Naive thymus-derived CD8-positive, alpha-beta T cell (primary cell): ENCODE data around the gene ZNF654. TPM values are rescaled to one million over a fixed set of nuclear protein-coding genes. Genes with fewer than 3 reads are reported as not detected.

ENCODE experiments used
- ATAC-seq, 2 donors: fragments of 150-1000 bp; cut with Tn5 transposase in 1 of 2; sonication (Bioruptor Pico), chemical (Tn5 transposase) in 1 of 2; 1 replicate in 1 of 2; 2 replicates in 1 of 2; pipeline ENCODE4 v1.10.0; 2021; ENCODE audit warnings: mild to moderate bottlenecking in 2 of 2, moderate library complexity in 2 of 2
- POLR2A ChIA-PET: fragments of 350-600 bp; sonication (Branson Sonifier 250); formaldehyde crosslinking; loops from one replicate; lab custom pipeline; 2021; ENCODE audit warnings: antibody characterized with exemption; lab: Charles Lee
- DNase-seq, 10 donors: peaks; one replicate each; pipeline versions ENCODE4 v3.0.0 to v3.0.0-alpha.2; 2020 to 2022
- H3K27ac Mint-ChIP-seq, 10 donors: one replicate each; pipeline ENCODE4 v1.8.0; 2020 to 2022; ENCODE audit warnings: mild to moderate bottlenecking in 10 of 10, mixed read lengths in 10 of 10, moderate library complexity in 4 of 10, inconsistent platforms in 1 of 10
- H3K27me3 Mint-ChIP-seq, 5 donors: one replicate each; pipeline ENCODE4 v1.8.0; 2021 to 2022; ENCODE audit warnings: mixed read lengths in 5 of 5
- H3K36me3 Mint-ChIP-seq, 3 donors: one replicate each; pipeline ENCODE4 v1.8.0; 2020 to 2022; ENCODE audit warnings: mixed read lengths in 3 of 3, mild to moderate bottlenecking in 2 of 3, inconsistent platforms in 1 of 3
- H3K4me1 Mint-ChIP-seq, 4 donors: one replicate each; pipeline ENCODE4 v1.8.0; 2021 to 2022; ENCODE audit warnings: mixed read lengths in 4 of 4
- H3K4me3 Mint-ChIP-seq, 10 donors: one replicate each; pipeline ENCODE4 v1.8.0; 2020 to 2022; ENCODE audit warnings: mild to moderate bottlenecking in 10 of 10, mixed read lengths in 10 of 10, moderate library complexity in 6 of 10, inconsistent platforms in 1 of 10
- H3K9me3 Mint-ChIP-seq, 9 donors: one replicate each; pipeline ENCODE4 v1.8.0; 2020 to 2022; ENCODE audit warnings: mixed read lengths in 9 of 9, mild to moderate bottlenecking in 3 of 9, inconsistent platforms in 1 of 9, moderate library complexity in 1 of 9
- polyA plus RNA-seq, 3 donors: library from polyadenylated mRNA; unstranded; fragments of 300-500 nt; fragmentation: Illumina TruSeq; gene quantifications; one replicate each; pipeline ENCODE4 v1.2.3, GENCODE V29; 2021
- total RNA-seq, 8 experiments: library from RNA in 2 of 8; stranded (reverse) in 2 of 8; gene quantifications; one replicate each; pipeline ENCODE4 v1.2.3 and lab custom pipeline; 2021 to 2026

Gene ZNF654
- total and polyA plus RNA-seq, 5 experiments from 2014 or later = 11.1 to 24.7 (median 13.9) TPM

- H3K4me1 Mint-ChIP-seq = peaks cover 31 to 72% (median 58%) of the 10 kb centered on the region in 4 donors
- DNase-seq (no peak), ATAC-seq (no peak)
- peak overlapping the region in 1 of 10 donors; percentile 23 for H3K4me3 Mint-ChIP-seq
- peaks cover 0 to 11% (median 3%) of the 10 kb centered on the region in 9 donors for H3K9me3 Mint-ChIP-seq
- peak overlapping the region in 5 of 10 donors; percentile 21 to 48 (median 30) for H3K27ac Mint-ChIP-seq
- no peaks in the 10 kb centered on the region for H3K27me3 Mint-ChIP-seq
- peaks cover 8 to 17% (median 8%) of the 10 kb centered on the region in 3 donors for H3K36me3 Mint-ChIP-seq
- POLR2A ChIA-PET = no interaction called here
Measured at GRCh38 chr3:88075497-88075896, 16.4 kb downstream of the ZNF654 start.

GRCh38 chr3:88076712-88077111 lies 17.7 kb downstream of the ZNF654 start:
- POLR2A ChIA-PET = no interaction called here
- peaks cover 0 to 6% (median 2%) of the 10 kb centered on the region in 9 donors for H3K9me3 Mint-ChIP-seq
- no peaks in the 10 kb centered on the region for H3K27me3 Mint-ChIP-seq
- H3K27ac Mint-ChIP-seq = no peak overlapping the region
- ATAC-seq = no peak
- no peak for DNase-seq
- peaks cover 7 to 17% (median 8%) of the 10 kb centered on the region in 3 donors for H3K36me3 Mint-ChIP-seq
- H3K4me3 Mint-ChIP-seq = no peak overlapping the region
- H3K4me1 Mint-ChIP-seq = peaks cover 39 to 82% (median 66%) of the 10 kb centered on the region in 4 donors

- H3K4me1 Mint-ChIP-seq = peaks cover 33 to 80% (median 67%) of the 10 kb centered on the region in 4 donors
Measured at GRCh38 chr3:88078932-88079331, 19.9 kb downstream of the ZNF654 start.

GRCh38 chr3:88082854-88083253 lies 23.8 kb downstream of the ZNF654 start:
- no peak for DNase-seq
- Mint-ChIP-seq H3K4me1 (peaks cover 19 to 57% (median 51%) of the 10 kb centered on the region in 4 donors), H3K4me3 (no peak overlapping the region), H3K27me3 (no peaks in the 10 kb centered on the region), H3K9me3 (no peaks in the 10 kb centered on the region), H3K27ac (no peak overlapping the region), H3K36me3 (peaks cover 5 to 20% (median 14%) of the 10 kb centered on the region in 3 donors)
- POLR2A ChIA-PET = no interaction called here
- no peak for ATAC-seq

More at GRCh38 chr3:88078932-88079331, 19.9 kb downstream of the ZNF654 start:
- Mint-ChIP-seq H3K27ac (no peak overlapping the region), H3K9me3 (no peaks in the 10 kb centered on the region), H3K27me3 (no peaks in the 10 kb centered on the region), H3K4me3 (no peak overlapping the region), H3K36me3 (peaks cover 0 to 13% (median 5%) of the 10 kb centered on the region in 3 donors)
- DNase-seq = no peak
- POLR2A ChIA-PET = no interaction called here
- no peak for ATAC-seq

- no peaks in the 10 kb centered on the region for H3K9me3 Mint-ChIP-seq
- peaks cover 5 to 25% (median 18%) of the 10 kb centered on the region in 3 donors for H3K36me3 Mint-ChIP-seq
- H3K27me3 Mint-ChIP-seq = no peaks in the 10 kb centered on the region
- POLR2A ChIA-PET = no interaction called here
- peaks cover 10 to 45% (median 39%) of the 10 kb centered on the region in 4 donors for H3K4me1 Mint-ChIP-seq
- H3K27ac Mint-ChIP-seq = peak overlapping the region in 2 of 10 donors; percentile 13 to 33
- H3K4me3 Mint-ChIP-seq = no peak overlapping the region
- DNase-seq (no peak), ATAC-seq (no peak)
Measured at GRCh38 chr3:88084097-88084501, 25.0 kb downstream of the ZNF654 start.

- peaks cover 26 to 62% (median 31%) of the 10 kb centered on the region in 3 donors for H3K36me3 Mint-ChIP-seq
- peaks cover 5 to 24% (median 13%) of the 10 kb centered on the region in 4 donors for H3K4me1 Mint-ChIP-seq
- POLR2A ChIA-PET = interaction anchor here (0.6 kb wide), 1 partner anchor 73 kb away, joined by 3 read pairs; no protein-coding TSS in a partner anchor
- H3K9me3 Mint-ChIP-seq = peaks cover 0 to 9% (median 2%) of the 10 kb centered on the region in 9 donors
- ATAC-seq (no peak), DNase-seq (no peak)
- peak overlapping the region in 1 of 10 donors; percentile 29 for H3K27ac Mint-ChIP-seq
- no peaks in the 10 kb centered on the region for H3K27me3 Mint-ChIP-seq
- H3K4me3 Mint-ChIP-seq = no peak overlapping the region
Measured at GRCh38 chr3:88090681-88091080, 31.6 kb downstream of the ZNF654 start.

GRCh38 chr3:88092270-88092669 lies 33.2 kb downstream of the ZNF654 start:
- H3K4me3 Mint-ChIP-seq = peak overlapping the region in 1 of 10 donors; percentile 20
- POLR2A ChIA-PET = no interaction called here
- no peak for DNase-seq
- no peaks in the 10 kb centered on the region for H3K27me3 Mint-ChIP-seq
- peaks cover 0 to 13% (median 3%) of the 10 kb centered on the region in 9 donors for H3K9me3 Mint-ChIP-seq
- H3K4me1 Mint-ChIP-seq = peaks cover 5 to 24% (median 15%) of the 10 kb centered on the region in 4 donors
- no peak for ATAC-seq
- peaks cover 38 to 66% (median 46%) of the 10 kb centered on the region in 3 donors for H3K36me3 Mint-ChIP-seq
- H3K27ac Mint-ChIP-seq = peak overlapping the region in 2 of 10 donors; percentile 21 to 79

GRCh38 chr3:88093266-88093665 lies 34.2 kb downstream of the ZNF654 start:
- peaks cover 10 to 29% (median 16%) of the 10 kb centered on the region in 4 donors for H3K4me1 Mint-ChIP-seq
- no peak for ATAC-seq
- H3K9me3 Mint-ChIP-seq = peaks cover 0 to 18% (median 4%) of the 10 kb centered on the region in 9 donors
- no peaks in the 10 kb centered on the region for H3K27me3 Mint-ChIP-seq
- DNase-seq = no peak
- POLR2A ChIA-PET = no interaction called here
- H3K36me3 Mint-ChIP-seq = peaks cover 35 to 71% (median 53%) of the 10 kb centered on the region in 3 donors
- no peak overlapping the region for H3K27ac Mint-ChIP-seq
- H3K4me3 Mint-ChIP-seq = no peak overlapping the region

- peaks cover 0 to 13% (median 4%) of the 10 kb centered on the region in 9 donors for H3K9me3 Mint-ChIP-seq
- ATAC-seq (no peak), DNase-seq (no peak)
- H3K36me3 Mint-ChIP-seq = peaks cover 24 to 40% (median 39%) of the 10 kb centered on the region in 3 donors
- POLR2A ChIA-PET = no interaction called here
- no peaks in the 10 kb centered on the region for H3K27me3 Mint-ChIP-seq
- no peak overlapping the region for H3K27ac Mint-ChIP-seq
- peaks cover 10 to 26% (median 20%) of the 10 kb centered on the region in 4 donors for H3K4me1 Mint-ChIP-seq
- H3K4me3 Mint-ChIP-seq = no peak overlapping the region
Measured at GRCh38 chr3:88101142-88101541, 42.1 kb downstream of the ZNF654 start.

GRCh38 chr3:88105325-88105724 lies 46.3 kb downstream of the ZNF654 start:
- H3K27ac Mint-ChIP-seq = peak overlapping the region in 4 of 10 donors; percentile 31 to 72 (median 52)
- DNase-seq (no peak), ATAC-seq (no peak)
- H3K9me3 Mint-ChIP-seq = peaks cover 0 to 8% (median 0%) of the 10 kb centered on the region in 9 donors
- peaks cover 10 to 37% (median 26%) of the 10 kb centered on the region in 4 donors for H3K4me1 Mint-ChIP-seq
- no peak overlapping the region for H3K4me3 Mint-ChIP-seq
- POLR2A ChIA-PET = no interaction called here
- H3K36me3 Mint-ChIP-seq = peaks cover 11 to 22% (median 13%) of the 10 kb centered on the region in 3 donors
- no peaks in the 10 kb centered on the region for H3K27me3 Mint-ChIP-seq

GRCh38 chr3:88112289-88112688 lies 53.2 kb downstream of the ZNF654 start:
- Mint-ChIP-seq H3K4me1 (peaks cover 11 to 27% (median 16%) of the 10 kb centered on the region in 4 donors), H3K4me3 (no peak overlapping the region), H3K36me3 (peaks cover 0 to 38% (median 16%) of the 10 kb centered on the region in 3 donors), H3K27me3 (no peaks in the 10 kb centered on the region), H3K27ac (peak overlapping the region in 1 of 10 donors; percentile 24), H3K9me3 (no peaks in the 10 kb centered on the region)
- ATAC-seq (no peak), DNase-seq (no peak)
- POLR2A ChIA-PET = interaction anchor here (1.2 kb wide), 1 partner anchor 53 kb away, joined by 3 read pairs; the partner anchor contains the start of genes CGGBP1 and ZNF654

- Mint-ChIP-seq H3K9me3 (no peaks in the 10 kb centered on the region), H3K36me3 (peaks cover 0 to 47% (median 26%) of the 10 kb centered on the region in 3 donors), H3K27me3 (no peaks in the 10 kb centered on the region), H3K27ac (peak overlapping the region in 4 of 10 donors; percentile 10 to 75 (median 31)), H3K4me3 (no peak overlapping the region), H3K4me1 (peaks cover 14 to 21% (median 17%) of the 10 kb centered on the region in 4 donors)
- POLR2A ChIA-PET = interaction anchor here (0.6 to 1.0 kb wide), 3 partner anchors 13 to 351 kb away, joined by 3 to 4 read pairs (median 4); partner anchors contain the start of genes CGGBP1 and ZNF654
- ATAC-seq (peak; percentile 90 to 92), DNase-seq (peak; percentile 8 to 73 (median 57))
Measured at GRCh38 chr3:88113311-88114162, 54.5 kb downstream of the ZNF654 start.
